CD4-positive, alpha-beta memory T cell (primary cell): ENCODE measurements around the gene SIX1. TPM values are rescaled to one million over a fixed set of nuclear protein-coding genes. Genes with fewer than 3 reads are reported as not detected.
A peak's percentile ranks its signal among the peaks of the same experiment; 100 is the strongest.

Source experiments
- CTCF ChIA-PET: fragments of 350-600 bp; sonication (Branson Sonifier 250); formaldehyde crosslinking; loops from one replicate; lab custom pipeline; 2021; ENCODE audit warnings: inconsistent platforms; ENCODE audit not compliant: partially characterized antibody; lab: Charles Lee
- POLR2A ChIA-PET: fragments of 350-600 bp; sonication (Branson Sonifier 250); formaldehyde crosslinking; loops from one replicate; lab custom pipeline; 2021; ENCODE audit not compliant: partially characterized antibody; lab: Charles Lee
- DNase-seq, 5 donors: peaks; one replicate each; pipeline versions ENCODE4 v3.0.0 to v3.0.0-alpha.2; 2020 to 2022; ENCODE audit warnings: mixed read lengths in 1 of 5
- H3K27ac ChIP-seq: one replicate; pipeline ENCODE4 v1.7.0; 2013; ENCODE audit warnings: low read depth, low read length
- H3K27me3 ChIP-seq: 2 replicates; pipeline ENCODE4 v1.7.0; 2013; ENCODE audit warnings: mild to moderate bottlenecking, low read length, moderate library complexity; ENCODE audit not compliant: insufficient read depth
- H3K36me3 ChIP-seq: 2 replicates; pipeline ENCODE4 v1.7.0; 2013; ENCODE audit warnings: mild to moderate bottlenecking, low read length, moderate library complexity; ENCODE audit not compliant: insufficient read depth
- H3K4me1 ChIP-seq: 2 replicates; pipeline ENCODE4 v1.7.0; 2013; ENCODE audit warnings: mild to moderate bottlenecking, low read length, moderate library complexity; ENCODE audit not compliant: insufficient read depth
- H3K4me3 ChIP-seq, 2 donors: one replicate each; pipeline ENCODE4 v1.7.0; 2013; ENCODE audit warnings: low read length in 2 of 2, mild to moderate bottlenecking in 1 of 2
- H3K9me3 ChIP-seq, 2 donors: one replicate each; pipeline ENCODE4 v1.7.0; 2013; ENCODE audit warnings: low read length in 2 of 2, control low read depth in 1 of 2; ENCODE audit not compliant: control insufficient read depth in 1 of 2
- H3K27ac Mint-ChIP-seq, 7 donors: one replicate each; pipeline ENCODE4 v1.8.0; 2020 to 2021; ENCODE audit warnings: mixed read lengths in 7 of 7, mild to moderate bottlenecking in 6 of 7, inconsistent platforms in 3 of 7, moderate library complexity in 3 of 7
- H3K27me3 Mint-ChIP-seq, 2 donors: one replicate each; pipeline ENCODE4 v1.8.0; 2020 to 2021; ENCODE audit warnings: mixed read lengths in 2 of 2
- H3K36me3 Mint-ChIP-seq, 2 donors: one replicate each; pipeline ENCODE4 v1.8.0; 2020 to 2021; ENCODE audit warnings: mixed read lengths in 2 of 2, inconsistent platforms in 1 of 2, mild to moderate bottlenecking in 1 of 2
- H3K4me1 Mint-ChIP-seq, 4 donors: one replicate each; pipeline ENCODE4 v1.8.0; 2020 to 2021; ENCODE audit warnings: mixed read lengths in 4 of 4, mild to moderate bottlenecking in 1 of 4
- H3K4me3 Mint-ChIP-seq, 8 donors: one replicate each; pipeline ENCODE4 v1.8.0; 2020 to 2021; ENCODE audit warnings: mixed read lengths in 8 of 8, mild to moderate bottlenecking in 7 of 8, moderate library complexity in 6 of 8, inconsistent platforms in 3 of 8
- H3K9me3 Mint-ChIP-seq, 8 donors: one replicate each; pipeline ENCODE4 v1.8.0; 2020 to 2021; ENCODE audit warnings: mixed read lengths in 8 of 8, mild to moderate bottlenecking in 5 of 8, inconsistent platforms in 3 of 8, moderate library complexity in 1 of 8
- intact Hi-C: fragments of 100-400 bp; cut with micrococcal nuclease; formaldehyde crosslinking; loops from one replicate; pipeline ENCODE4 v1.15.1; 2023
- polyA plus RNA-seq, 2 donors: library from polyadenylated mRNA; unstranded; fragments of 300-500 nt; fragmentation: Illumina TruSeq; gene quantifications; one replicate each; pipeline ENCODE4 v1.2.3, GENCODE V29; 2021
- total RNA-seq, 2 experiments: library from RNA; stranded (reverse); gene quantifications; one replicate each; pipeline ENCODE4 v1.2.3, GENCODE V29; 2021

SIX1 gene
- total and polyA plus RNA-seq, 4 experiments from 2014 or later = not detected

- Histone ChIP-seq H3K4me1 (peaks cover 47% of the 10 kb centered on the region), H3K4me3 (no peak overlapping the region), H3K9me3 (no peaks in the 10 kb centered on the region), H3K27ac (no peak overlapping the region), H3K27me3 (peaks cover 71% of the 10 kb centered on the region), H3K36me3 (no peaks in the 10 kb centered on the region)
- ChIA-PET POLR2A (no interaction called here), CTCF (no interaction called here)
- H3K9me3 Mint-ChIP-seq = peaks cover 0 to 9% (median 0%) of the 10 kb centered on the region in 8 donors
- peaks cover 33 to 75% (median 49%) of the 10 kb centered on the region in 4 donors for H3K4me1 Mint-ChIP-seq
- H3K27ac Mint-ChIP-seq = peak overlapping the region in 1 of 7 donors; percentile 2
- DNase-seq = no peak
- intact Hi-C loops = no loop called here
- H3K36me3 Mint-ChIP-seq = peaks cover 0 to 4% of the 10 kb centered on the region in 2 donors
- H3K27me3 Mint-ChIP-seq = peaks cover 69 to 70% of the 10 kb centered on the region in 2 donors
- H3K4me3 Mint-ChIP-seq = peak overlapping the region in 7 of 8 donors; percentile 11 to 84 (median 62)
These were observed 647 bp upstream of the SIX1 start for GRCh38 chr14:60649875-60650372.

- POLR2A ChIA-PET = no interaction called here
- DNase-seq = no peak
- peak overlapping the region in 1 of 7 donors; percentile 22 for H3K27ac Mint-ChIP-seq
- Histone ChIP-seq H3K4me1 (peaks cover 44% of the 10 kb centered on the region), H3K4me3 (no peak overlapping the region), H3K36me3 (no peaks in the 10 kb centered on the region), H3K27ac (no peak overlapping the region), H3K27me3 (peaks cover 73% of the 10 kb centered on the region), H3K9me3 (no peaks in the 10 kb centered on the region)
- H3K36me3 Mint-ChIP-seq = peaks cover 0 to 4% of the 10 kb centered on the region in 2 donors
- H3K27me3 Mint-ChIP-seq = peaks cover 69 to 70% of the 10 kb centered on the region in 2 donors
- peaks cover 22 to 64% (median 46%) of the 10 kb centered on the region in 4 donors for H3K4me1 Mint-ChIP-seq
- peak overlapping the region; percentile 40 to 76 (median 66) for H3K4me3 Mint-ChIP-seq
- intact Hi-C loops = no loop called here
- CTCF ChIA-PET = no interaction called here
- peaks cover 0 to 5% (median 0%) of the 10 kb centered on the region in 8 donors for H3K9me3 Mint-ChIP-seq
These were observed 886 bp downstream of the SIX1 start for GRCh38 chr14:60648249-60648933.

- no peak for DNase-seq
- peak overlapping the region in 2 of 7 donors; percentile 22 to 30 for H3K27ac Mint-ChIP-seq
- intact Hi-C loops = no loop called here
- CTCF ChIA-PET = no interaction called here
- peaks cover 0 to 5% (median 0%) of the 10 kb centered on the region in 8 donors for H3K9me3 Mint-ChIP-seq
- peaks cover 44% of the 10 kb centered on the region for H3K4me1 ChIP-seq
- POLR2A ChIA-PET = no interaction called here
- no peak overlapping the region for H3K4me3 ChIP-seq
- no peak overlapping the region for H3K27ac ChIP-seq
- no peaks in the 10 kb centered on the region for H3K9me3 ChIP-seq
- peak overlapping the region in 7 of 8 donors; percentile 40 to 76 (median 69) for H3K4me3 Mint-ChIP-seq
- peaks cover 19 to 64% (median 46%) of the 10 kb centered on the region in 4 donors for H3K4me1 Mint-ChIP-seq
- H3K27me3 Mint-ChIP-seq = peaks cover 70 to 72% of the 10 kb centered on the region in 2 donors
- no peaks in the 10 kb centered on the region for H3K36me3 ChIP-seq
- H3K36me3 Mint-ChIP-seq = peaks cover 0 to 4% of the 10 kb centered on the region in 2 donors
- peaks cover 73% of the 10 kb centered on the region for H3K27me3 ChIP-seq
These were observed 1.4 kb downstream of the SIX1 start for GRCh38 chr14:60647837-60648248.

- peak overlapping the region in 2 of 7 donors; percentile 30 to 31 for H3K27ac Mint-ChIP-seq
- H3K9me3 Mint-ChIP-seq = peaks cover 0 to 5% (median 0%) of the 10 kb centered on the region in 8 donors
- Histone ChIP-seq H3K4me1 (peaks cover 42% of the 10 kb centered on the region), H3K36me3 (no peaks in the 10 kb centered on the region), H3K4me3 (no peak overlapping the region), H3K27me3 (peaks cover 73% of the 10 kb centered on the region), H3K27ac (no peak overlapping the region), H3K9me3 (no peaks in the 10 kb centered on the region)
- POLR2A ChIA-PET = no interaction called here
- H3K4me3 Mint-ChIP-seq = peak overlapping the region in 7 of 8 donors; percentile 40 to 76 (median 66)
- H3K36me3 Mint-ChIP-seq = peaks cover 0 to 4% of the 10 kb centered on the region in 2 donors
- H3K27me3 Mint-ChIP-seq = peaks cover 69 to 71% of the 10 kb centered on the region in 2 donors
- no peak for DNase-seq
- intact Hi-C loops = no loop called here
- CTCF ChIA-PET = interaction anchor here (0.7 to 1.3 kb wide), 2 partner anchors 14 to 28 kb away, joined by 3 read pairs; no protein-coding TSS in a partner anchor
- H3K4me1 Mint-ChIP-seq = peaks cover 18 to 61% (median 42%) of the 10 kb centered on the region in 4 donors
These were observed 2.0 kb downstream of the SIX1 start for GRCh38 chr14:60647081-60647836.

GRCh38 chr14:60646226-60646818 is 3.0 kb downstream of the SIX1 start:
- POLR2A ChIA-PET = no interaction called here
- H3K4me3 ChIP-seq = no peak overlapping the region
- no peak for DNase-seq
- H3K27ac Mint-ChIP-seq = no peak overlapping the region
- CTCF ChIA-PET = interaction anchor here (0.7 to 1.3 kb wide), 2 partner anchors 13 to 27 kb away, joined by 3 read pairs; no protein-coding TSS in a partner anchor
- no peaks in the 10 kb centered on the region for H3K9me3 ChIP-seq
- H3K9me3 Mint-ChIP-seq = peaks cover 0 to 7% (median 0%) of the 10 kb centered on the region in 8 donors
- no peak overlapping the region for H3K27ac ChIP-seq
- H3K27me3 Mint-ChIP-seq = peaks cover 67 to 69% of the 10 kb centered on the region in 2 donors
- H3K36me3 ChIP-seq = no peaks in the 10 kb centered on the region
- H3K36me3 Mint-ChIP-seq = peaks cover 0 to 4% of the 10 kb centered on the region in 2 donors
- H3K4me1 ChIP-seq = peaks cover 34% of the 10 kb centered on the region
- intact Hi-C loops = no loop called here
- peak overlapping the region in 2 of 8 donors; percentile 12 to 46 for H3K4me3 Mint-ChIP-seq
- peaks cover 12 to 59% (median 36%) of the 10 kb centered on the region in 4 donors for H3K4me1 Mint-ChIP-seq
- peaks cover 74% of the 10 kb centered on the region for H3K27me3 ChIP-seq

GRCh38 chr14:60645126-60645741 is 4.0 kb downstream of the SIX1 start:
- ChIA-PET POLR2A (no interaction called here), CTCF (no interaction called here)
- intact Hi-C loops = no loop called here
- Mint-ChIP-seq H3K4me3 (no peak overlapping the region), H3K36me3 (peaks cover 0 to 4% of the 10 kb centered on the region in 2 donors), H3K27me3 (peaks cover 67 to 72% of the 10 kb centered on the region in 2 donors), H3K27ac (no peak overlapping the region), H3K9me3 (peaks cover 0 to 8% (median 0%) of the 10 kb centered on the region in 8 donors), H3K4me1 (peaks cover 12 to 59% (median 36%) of the 10 kb centered on the region in 4 donors)
- no peak for DNase-seq
- Histone ChIP-seq H3K27me3 (peaks cover 72% of the 10 kb centered on the region), H3K9me3 (no peaks in the 10 kb centered on the region), H3K4me3 (no peak overlapping the region), H3K27ac (no peak overlapping the region), H3K36me3 (no peaks in the 10 kb centered on the region), H3K4me1 (peaks cover 34% of the 10 kb centered on the region)
